Measurements from ENCODE around the gene MISP.

GRCh38 chr19:792306-792885, 41.5 kb downstream of the MISP start:
- no peak for TF ChIP-seq RXRA (IDR thresholded peaks at IDR 0.05; ENCODE audit: borderline replicate concordance, low read depth)
- no peak for TF ChIP-seq FOXJ3 (CRISPR knock-in tag; IDR thresholded peaks at IDR 0.05)
- no peak for TF ChIP-seq SIN3A (IDR thresholded peaks at IDR 0.05; ENCODE audit: borderline replicate concordance, low read depth, low read length)
- TF ChIP-seq, protein P1, sequence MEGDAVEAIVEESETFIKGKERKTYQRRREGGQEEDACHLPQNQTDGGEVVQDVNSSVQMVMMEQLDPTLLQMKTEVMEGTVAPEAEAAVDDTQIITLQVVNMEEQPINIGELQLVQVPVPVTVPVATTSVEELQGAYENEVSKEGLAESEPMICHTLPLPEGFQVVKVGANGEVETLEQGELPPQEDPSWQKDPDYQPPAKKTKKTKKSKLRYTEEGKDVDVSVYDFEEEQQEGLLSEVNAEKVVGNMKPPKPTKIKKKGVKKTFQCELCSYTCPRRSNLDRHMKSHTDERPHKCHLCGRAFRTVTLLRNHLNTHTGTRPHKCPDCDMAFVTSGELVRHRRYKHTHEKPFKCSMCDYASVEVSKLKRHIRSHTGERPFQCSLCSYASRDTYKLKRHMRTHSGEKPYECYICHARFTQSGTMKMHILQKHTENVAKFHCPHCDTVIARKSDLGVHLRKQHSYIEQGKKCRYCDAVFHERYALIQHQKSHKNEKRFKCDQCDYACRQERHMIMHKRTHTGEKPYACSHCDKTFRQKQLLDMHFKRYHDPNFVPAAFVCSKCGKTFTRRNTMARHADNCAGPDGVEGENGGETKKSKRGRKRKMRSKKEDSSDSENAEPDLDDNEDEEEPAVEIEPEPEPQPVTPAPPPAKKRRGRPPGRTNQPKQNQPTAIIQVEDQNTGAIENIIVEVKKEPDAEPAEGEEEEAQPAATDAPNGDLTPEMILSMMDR (IDR thresholded peaks at IDR 0.05): no peak
- TF ChIP-seq POLR2AphosphoS5 (IDR thresholded peaks at IDR 0.05; ENCODE audit: low read depth, low read length): no peak
- TF ChIP-seq, protein P2, sequence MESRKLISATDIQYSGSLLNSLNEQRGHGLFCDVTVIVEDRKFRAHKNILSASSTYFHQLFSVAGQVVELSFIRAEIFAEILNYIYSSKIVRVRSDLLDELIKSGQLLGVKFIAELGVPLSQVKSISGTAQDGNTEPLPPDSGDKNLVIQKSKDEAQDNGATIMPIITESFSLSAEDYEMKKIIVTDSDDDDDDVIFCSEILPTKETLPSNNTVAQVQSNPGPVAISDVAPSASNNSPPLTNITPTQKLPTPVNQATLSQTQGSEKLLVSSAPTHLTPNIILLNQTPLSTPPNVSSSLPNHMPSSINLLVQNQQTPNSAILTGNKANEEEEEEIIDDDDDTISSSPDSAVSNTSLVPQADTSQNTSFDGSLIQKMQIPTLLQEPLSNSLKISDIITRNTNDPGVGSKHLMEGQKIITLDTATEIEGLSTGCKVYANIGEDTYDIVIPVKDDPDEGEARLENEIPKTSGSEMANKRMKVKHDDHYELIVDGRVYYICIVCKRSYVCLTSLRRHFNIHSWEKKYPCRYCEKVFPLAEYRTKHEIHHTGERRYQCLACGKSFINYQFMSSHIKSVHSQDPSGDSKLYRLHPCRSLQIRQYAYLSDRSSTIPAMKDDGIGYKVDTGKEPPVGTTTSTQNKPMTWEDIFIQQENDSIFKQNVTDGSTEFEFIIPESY (IDR thresholded peaks at IDR 0.05; ENCODE audit: borderline replicate concordance, low read depth): no peak
- TF ChIP-seq RCOR1 (IDR thresholded peaks at IDR 0.05; ENCODE audit: low read length): no peak

Data from SK-N-SH (cell line).